Liver (tissue), 3 donors: ENCODE measurements around the gene COL27A1.

Experiments used
- ATF3 ChIP-seq: IDR thresholded peaks from 2 replicates; pipeline ENCODE4 v1.6.1; 2016; ENCODE audit warnings: antibody characterized with exemption
- CTCF ChIP-seq: fragments of 150-350 bp; IDR thresholded peaks from 2 replicates; pipeline ENCODE4 v1.5.1; 2017; ENCODE audit warnings: improper control_type of control experiment, low read depth, low read length; ENCODE audit not compliant: missing input control
- FOXA1 ChIP-seq: IDR thresholded peaks from 2 replicates; pipeline ENCODE4 v1.6.1; 2016; ENCODE audit warnings: antibody characterized with exemption
- HNF4G ChIP-seq: IDR thresholded peaks from 2 replicates; pipeline ENCODE4 v1.6.1; 2016; ENCODE audit warnings: antibody characterized with exemption
- JUND ChIP-seq, 2 donors: IDR thresholded peaks; 2 replicates each; pipeline ENCODE4 v1.6.1; 2016; ENCODE audit warnings: antibody characterized with exemption in 2 of 2
- REST ChIP-seq: IDR thresholded peaks from 2 replicates; pipeline ENCODE4 v1.6.1; 2016; ENCODE audit warnings: antibody characterized with exemption, mild to moderate bottlenecking
- SP1 ChIP-seq: IDR thresholded peaks from 2 replicates; pipeline ENCODE4 v1.6.1; 2018; ENCODE audit warnings: antibody characterized with exemption, mild to moderate bottlenecking
- YY1 ChIP-seq: IDR thresholded peaks from 2 replicates; pipeline ENCODE4 v1.6.1; 2016; ENCODE audit warnings: antibody characterized with exemption, mild to moderate bottlenecking
- TF ChIP-seq, protein P1 (sequence below): IDR thresholded peaks from 2 replicates; pipeline ENCODE4 v1.6.1; 2016; ENCODE audit warnings: antibody characterized with exemption
- donor health status: healthy.
- donor health status: healthy.

DNA sequence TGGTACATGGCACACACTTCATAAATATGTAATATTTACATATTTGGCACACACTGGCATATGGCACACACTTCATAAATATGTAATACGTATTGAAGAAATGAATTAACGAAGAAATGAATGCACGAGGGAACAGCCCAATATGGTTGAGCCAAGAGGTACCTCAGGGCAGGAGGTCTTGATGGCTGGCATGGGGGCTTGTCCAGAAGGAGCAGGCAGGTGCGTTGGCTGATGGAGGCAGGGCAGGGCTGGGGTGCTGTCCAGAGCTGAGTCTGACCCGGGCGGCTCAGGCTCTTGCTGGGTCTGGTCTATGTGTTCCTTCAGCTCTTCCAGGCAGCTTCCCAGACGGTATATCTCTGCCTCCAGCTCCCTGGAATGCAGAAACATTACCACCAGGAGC lies 206.2 kb downstream of the COL27A1 start:
- TF ChIP-seq CTCF = no peak
- TF ChIP-seq HNF4G = no peak
- TF ChIP-seq ATF3 = no peak
- TF ChIP-seq JUND (IDR thresholded peaks at IDR 0.05) = no peak
- TF ChIP-seq, protein P1, sequence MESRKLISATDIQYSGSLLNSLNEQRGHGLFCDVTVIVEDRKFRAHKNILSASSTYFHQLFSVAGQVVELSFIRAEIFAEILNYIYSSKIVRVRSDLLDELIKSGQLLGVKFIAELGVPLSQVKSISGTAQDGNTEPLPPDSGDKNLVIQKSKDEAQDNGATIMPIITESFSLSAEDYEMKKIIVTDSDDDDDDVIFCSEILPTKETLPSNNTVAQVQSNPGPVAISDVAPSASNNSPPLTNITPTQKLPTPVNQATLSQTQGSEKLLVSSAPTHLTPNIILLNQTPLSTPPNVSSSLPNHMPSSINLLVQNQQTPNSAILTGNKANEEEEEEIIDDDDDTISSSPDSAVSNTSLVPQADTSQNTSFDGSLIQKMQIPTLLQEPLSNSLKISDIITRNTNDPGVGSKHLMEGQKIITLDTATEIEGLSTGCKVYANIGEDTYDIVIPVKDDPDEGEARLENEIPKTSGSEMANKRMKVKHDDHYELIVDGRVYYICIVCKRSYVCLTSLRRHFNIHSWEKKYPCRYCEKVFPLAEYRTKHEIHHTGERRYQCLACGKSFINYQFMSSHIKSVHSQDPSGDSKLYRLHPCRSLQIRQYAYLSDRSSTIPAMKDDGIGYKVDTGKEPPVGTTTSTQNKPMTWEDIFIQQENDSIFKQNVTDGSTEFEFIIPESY = no peak
- TF ChIP-seq REST = no peak
- no peak for TF ChIP-seq YY1
- no peak for TF ChIP-seq SP1
- no peak for TF ChIP-seq FOXA1
